ENCODE results near the gene WFDC2. TPM values are rescaled to one million over a fixed set of nuclear protein-coding genes. Genes with fewer than 3 reads are reported as not detected.
A peak's percentile ranks its signal among the peaks of the same experiment; 100 is the strongest.

WFDC2 gene
- total and polyA plus RNA-seq, 2 experiments from 2014 or later, result 28.0 to 155 TPM

DNA sequence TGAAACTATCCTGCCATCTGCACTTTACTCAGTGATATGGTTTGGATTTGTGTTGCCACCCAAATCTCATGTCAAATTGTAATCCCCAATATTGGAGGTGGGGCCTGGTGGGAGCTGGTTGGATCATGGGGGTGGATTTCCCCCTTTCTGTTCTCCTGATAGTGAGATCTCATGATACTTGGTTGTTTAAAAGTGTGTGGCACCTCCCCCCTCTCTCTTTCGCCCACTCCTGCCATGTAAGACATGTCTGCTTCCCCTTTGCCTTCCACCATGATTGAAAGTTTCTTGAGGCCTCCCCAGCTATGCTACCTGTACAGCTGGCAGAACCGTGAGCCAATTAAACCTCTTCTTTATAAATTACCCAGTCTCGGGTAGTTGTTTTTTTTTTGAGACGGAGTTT lies 35.6 kb upstream of the WFDC2 start:
- Histone ChIP-seq H3K27ac (ENCODE audit: low read depth) (no peak overlapping the region), H3K4me3 (no peak overlapping the region), H2AFZ (no peak overlapping the region), H3K9me2 (ENCODE audit: insufficient read depth) (no peaks in the 10 kb centered on the region), H4K20me1 (replicated peaks; ENCODE audit: insufficient read depth) (no peaks in the 10 kb centered on the region), H3F3A (replicated peaks; ENCODE audit: low read depth) (0 out of 2 replicates have a peak, but pooled peaks cover 2% of the 10 kb centered on the region), H3K79me2 (replicated peaks; ENCODE audit: insufficient read depth) (no peaks in the 10 kb centered on the region), H3K4me1 (ENCODE audit: insufficient read depth) (no peaks in the 10 kb centered on the region), H3K27me3 (ENCODE audit: insufficient read depth) (no peaks in the 10 kb centered on the region), H3K36me3 (ENCODE audit: insufficient read depth) (no peaks in the 10 kb centered on the region), H3K4me2 (no peak overlapping the region)
- no peaks in the 10 kb centered on the region for H3K27me3 Mint-ChIP-seq (ENCODE audit: insufficient read depth, low read depth, poor library complexity)
- no peaks in the 10 kb centered on the region; the same call in 1 of the 3 replicates for H3K4me1 Mint-ChIP-seq
- TF ChIP-seq, protein P1, sequence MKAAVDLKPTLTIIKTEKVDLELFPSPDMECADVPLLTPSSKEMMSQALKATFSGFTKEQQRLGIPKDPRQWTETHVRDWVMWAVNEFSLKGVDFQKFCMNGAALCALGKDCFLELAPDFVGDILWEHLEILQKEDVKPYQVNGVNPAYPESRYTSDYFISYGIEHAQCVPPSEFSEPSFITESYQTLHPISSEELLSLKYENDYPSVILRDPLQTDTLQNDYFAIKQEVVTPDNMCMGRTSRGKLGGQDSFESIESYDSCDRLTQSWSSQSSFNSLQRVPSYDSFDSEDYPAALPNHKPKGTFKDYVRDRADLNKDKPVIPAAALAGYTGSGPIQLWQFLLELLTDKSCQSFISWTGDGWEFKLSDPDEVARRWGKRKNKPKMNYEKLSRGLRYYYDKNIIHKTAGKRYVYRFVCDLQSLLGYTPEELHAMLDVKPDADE (IDR thresholded peaks at IDR 0.05), result no peak
- no peak for TF ChIP-seq ZNF114 (CRISPR knock-in tag; IDR thresholded peaks at IDR 0.05)
- no peak for DNase-seq (ENCODE audit: low spot score)
- no peak overlapping the region for H3K27ac Mint-ChIP-seq
- ATAC-seq, result no peak
- H3K4me3 Mint-ChIP-seq, result no peak overlapping the region
- no peaks in the 10 kb centered on the region for H3K9me3 Mint-ChIP-seq
- peaks cover 6% of the 10 kb centered on the region; the same call in 2 of the 3 replicates for H3K36me3 Mint-ChIP-seq (ENCODE audit: low read depth)

GRCh38 chr20:45436732-45437485 lies 32.6 kb upstream of the WFDC2 start:
- no peak overlapping the region for H3K27ac ChIP-seq (ENCODE audit: low read depth)
- TF ChIP-seq, protein P1 (IDR thresholded peaks at IDR 0.05), result no peak
- no peak for TF ChIP-seq STAT1 (IDR thresholded peaks at IDR 0.05; ENCODE audit: unreplicated experiment)
- TF ChIP-seq, protein P2, sequence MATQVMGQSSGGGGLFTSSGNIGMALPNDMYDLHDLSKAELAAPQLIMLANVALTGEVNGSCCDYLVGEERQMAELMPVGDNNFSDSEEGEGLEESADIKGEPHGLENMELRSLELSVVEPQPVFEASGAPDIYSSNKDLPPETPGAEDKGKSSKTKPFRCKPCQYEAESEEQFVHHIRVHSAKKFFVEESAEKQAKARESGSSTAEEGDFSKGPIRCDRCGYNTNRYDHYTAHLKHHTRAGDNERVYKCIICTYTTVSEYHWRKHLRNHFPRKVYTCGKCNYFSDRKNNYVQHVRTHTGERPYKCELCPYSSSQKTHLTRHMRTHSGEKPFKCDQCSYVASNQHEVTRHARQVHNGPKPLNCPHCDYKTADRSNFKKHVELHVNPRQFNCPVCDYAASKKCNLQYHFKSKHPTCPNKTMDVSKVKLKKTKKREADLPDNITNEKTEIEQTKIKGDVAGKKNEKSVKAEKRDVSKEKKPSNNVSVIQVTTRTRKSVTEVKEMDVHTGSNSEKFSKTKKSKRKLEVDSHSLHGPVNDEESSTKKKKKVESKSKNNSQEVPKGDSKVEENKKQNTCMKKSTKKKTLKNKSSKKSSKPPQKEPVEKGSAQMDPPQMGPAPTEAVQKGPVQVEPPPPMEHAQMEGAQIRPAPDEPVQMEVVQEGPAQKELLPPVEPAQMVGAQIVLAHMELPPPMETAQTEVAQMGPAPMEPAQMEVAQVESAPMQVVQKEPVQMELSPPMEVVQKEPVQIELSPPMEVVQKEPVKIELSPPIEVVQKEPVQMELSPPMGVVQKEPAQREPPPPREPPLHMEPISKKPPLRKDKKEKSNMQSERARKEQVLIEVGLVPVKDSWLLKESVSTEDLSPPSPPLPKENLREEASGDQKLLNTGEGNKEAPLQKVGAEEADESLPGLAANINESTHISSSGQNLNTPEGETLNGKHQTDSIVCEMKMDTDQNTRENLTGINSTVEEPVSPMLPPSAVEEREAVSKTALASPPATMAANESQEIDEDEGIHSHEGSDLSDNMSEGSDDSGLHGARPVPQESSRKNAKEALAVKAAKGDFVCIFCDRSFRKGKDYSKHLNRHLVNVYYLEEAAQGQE (IDR thresholded peaks at IDR 0.05; ENCODE audit: unreplicated experiment), result no peak
- no peak for TF ChIP-seq CREB1 (CRISPR knock-in tag; IDR thresholded peaks at IDR 0.05; ENCODE audit: low read depth)
- no peak for TF ChIP-seq EZH2 (IDR thresholded peaks at IDR 0.05; ENCODE audit: low read depth, unreplicated experiment)
- TF ChIP-seq, protein P3, sequence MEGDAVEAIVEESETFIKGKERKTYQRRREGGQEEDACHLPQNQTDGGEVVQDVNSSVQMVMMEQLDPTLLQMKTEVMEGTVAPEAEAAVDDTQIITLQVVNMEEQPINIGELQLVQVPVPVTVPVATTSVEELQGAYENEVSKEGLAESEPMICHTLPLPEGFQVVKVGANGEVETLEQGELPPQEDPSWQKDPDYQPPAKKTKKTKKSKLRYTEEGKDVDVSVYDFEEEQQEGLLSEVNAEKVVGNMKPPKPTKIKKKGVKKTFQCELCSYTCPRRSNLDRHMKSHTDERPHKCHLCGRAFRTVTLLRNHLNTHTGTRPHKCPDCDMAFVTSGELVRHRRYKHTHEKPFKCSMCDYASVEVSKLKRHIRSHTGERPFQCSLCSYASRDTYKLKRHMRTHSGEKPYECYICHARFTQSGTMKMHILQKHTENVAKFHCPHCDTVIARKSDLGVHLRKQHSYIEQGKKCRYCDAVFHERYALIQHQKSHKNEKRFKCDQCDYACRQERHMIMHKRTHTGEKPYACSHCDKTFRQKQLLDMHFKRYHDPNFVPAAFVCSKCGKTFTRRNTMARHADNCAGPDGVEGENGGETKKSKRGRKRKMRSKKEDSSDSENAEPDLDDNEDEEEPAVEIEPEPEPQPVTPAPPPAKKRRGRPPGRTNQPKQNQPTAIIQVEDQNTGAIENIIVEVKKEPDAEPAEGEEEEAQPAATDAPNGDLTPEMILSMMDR (conservative IDR thresholded peaks at IDR 0.05; ENCODE audit: low read depth in 2 of 2), result peak; percentile 85 to 94
- TF ChIP-seq ZNF114 (CRISPR knock-in tag; IDR thresholded peaks at IDR 0.05), result no peak

More at GRCh38 chr20:45436732-45437485, 32.6 kb upstream of the WFDC2 start:
- peaks cover 6% of the 10 kb centered on the region; the same call in 2 of the 3 replicates for H3K36me3 Mint-ChIP-seq (ENCODE audit: low read depth)
- H3K27me3 Mint-ChIP-seq (ENCODE audit: insufficient read depth, low read depth, poor library complexity), result peaks cover 4% of the 10 kb centered on the region
- no peak overlapping the region for H3K27ac Mint-ChIP-seq
- peak overlapping the region; percentile 82 for H3K4me3 Mint-ChIP-seq
- H3K4me3 ChIP-seq, result peak overlapping the region; percentile 58
- peaks cover 7% of the 10 kb centered on the region; the same call in 1 of the 2 replicates for H3K9me2 ChIP-seq (ENCODE audit: insufficient read depth)
- peak overlapping the region; percentile 77 for H3K4me2 ChIP-seq
- H3K9me3 Mint-ChIP-seq, result no peaks in the 10 kb centered on the region
- no peaks in the 10 kb centered on the region for H3K27me3 ChIP-seq (ENCODE audit: insufficient read depth)
- H2AFZ ChIP-seq, result peak overlapping the region; percentile 82
- peak; percentile 91 for DNase-seq (ENCODE audit: low spot score)
- H3K4me1 ChIP-seq (ENCODE audit: insufficient read depth), result peaks cover 8% of the 10 kb centered on the region; the same call in 1 of the 2 replicates
- no peaks in the 10 kb centered on the region for H3K36me3 ChIP-seq (ENCODE audit: insufficient read depth)
- peak; percentile 97 for ATAC-seq
- H4K20me1 ChIP-seq (replicated peaks; ENCODE audit: insufficient read depth), result no peaks in the 10 kb centered on the region
- H3F3A ChIP-seq (replicated peaks; ENCODE audit: low read depth), result 0 out of 2 replicates have a peak, but pooled peaks cover 2% of the 10 kb centered on the region
- H3K79me2 ChIP-seq (replicated peaks; ENCODE audit: insufficient read depth), result no peaks in the 10 kb centered on the region
- H3K4me1 Mint-ChIP-seq, result peaks cover 10% of the 10 kb centered on the region; the same call in 2 of the 3 replicates

Measured in GM23338 (cell line).